ENCODE data around the gene GAPVD1.

GAPVD1 gene

GRCh38 chr9:125405938-125406809 lies 144.5 kb downstream of the GAPVD1 start:
- DNase-seq (ENCODE audit: low spot score): no peak

GRCh38 chr9:125406810-125407087 lies 145.1 kb downstream of the GAPVD1 start:
- DNase-seq (ENCODE audit: low spot score): no peak

- DNase-seq (ENCODE audit: low spot score): no peak
Measured at GRCh38 chr9:125407432-125407973, 145.9 kb downstream of the GAPVD1 start.

- DNase-seq (ENCODE audit: low spot score): peak; percentile 95
Measured at GRCh38 chr9:125407974-125408900, 146.6 kb downstream of the GAPVD1 start.

- peak; percentile 66 for DNase-seq (ENCODE audit: low spot score)
Measured at GRCh38 chr9:125409217-125409636, 147.6 kb downstream of the GAPVD1 start.

GRCh38 chr9:125409637-125410521 lies 148.3 kb downstream of the GAPVD1 start:
- DNase-seq (ENCODE audit: low spot score): peak; percentile 100

- no peak for DNase-seq (ENCODE audit: low spot score)
Measured at GRCh38 chr9:125410522-125410894, 148.9 kb downstream of the GAPVD1 start.

GRCh38 chr9:125411171-125411756 lies 149.6 kb downstream of the GAPVD1 start:
- DNase-seq (ENCODE audit: low spot score): no peak

GRCh38 chr9:125412166-125412565 lies 150.5 kb downstream of the GAPVD1 start:
- DNase-seq (ENCODE audit: low spot score): no peak

GRCh38 chr9:125413579-125413978 lies 152.0 kb downstream of the GAPVD1 start:
- DNase-seq (ENCODE audit: low spot score): no peak

- no peak for DNase-seq (ENCODE audit: low spot score)
Measured at GRCh38 chr9:125415583-125416460, 154.2 kb downstream of the GAPVD1 start.

GRCh38 chr9:125416517-125416916 lies 154.9 kb downstream of the GAPVD1 start:
- DNase-seq (ENCODE audit: low spot score): no peak

Measured in HuH-7 (cell line).